Lung (tissue), 12 donors: ENCODE measurements around the gene PASK. TPM values are rescaled to one million over a fixed set of nuclear protein-coding genes. Genes with fewer than 3 reads are reported as not detected.

Source experiments
- ATAC-seq: fragments of 200-7000 bp; cut with Tn5 transposase; one replicate; pipeline ENCODE4 v1.9.1; 2020; ENCODE audit warnings: moderate number of reproducible peaks; ENCODE audit not compliant: insufficient read depth, low FRiP score
- DNase-seq, 3 donors: peaks; one replicate each; pipeline ENCODE4 v3.0.0-alpha.2; 2013 to 2017
- H3K27ac ChIP-seq, 2 donors: one replicate each; pipeline ENCODE4 v1.5.1; 2013; ENCODE audit warnings: mild to moderate bottlenecking in 2 of 2, moderate library complexity in 2 of 2, control low read depth in 1 of 2, inconsistent platforms in 1 of 2, low read depth in 1 of 2, low read length in 1 of 2
- H3K27me3 ChIP-seq, 3 donors: one replicate each; pipeline ENCODE4 v1.5.1; 2013; ENCODE audit warnings: low read length in 2 of 3; ENCODE audit not compliant: control insufficient read depth in 3 of 3, insufficient read depth in 3 of 3
- H3K36me3 ChIP-seq, 4 donors: one replicate each; pipeline ENCODE4 v1.5.1; 2013; ENCODE audit warnings: low read length in 4 of 4, mild to moderate bottlenecking in 1 of 4, moderate library complexity in 1 of 4; ENCODE audit not compliant: control insufficient read depth in 4 of 4, insufficient read depth in 4 of 4
- H3K4me1 ChIP-seq, 5 donors: one replicate each; pipeline ENCODE4 v1.5.1; 2013; ENCODE audit warnings: low read length in 5 of 5, mild to moderate bottlenecking in 2 of 5, moderate library complexity in 1 of 5; ENCODE audit not compliant: control insufficient read depth in 5 of 5, insufficient read depth in 5 of 5
- H3K4me3 ChIP-seq: one replicate; pipeline ENCODE4 v1.5.1; 2013; ENCODE audit warnings: mild to moderate bottlenecking, control low read depth, moderate library complexity
- H3K9ac ChIP-seq, 2 donors: one replicate each; pipeline ENCODE4 v1.5.1; 2013; ENCODE audit warnings: low read length in 2 of 2, control low read depth in 1 of 2; ENCODE audit not compliant: insufficient read depth in 1 of 2
- H3K9me3 ChIP-seq, 4 donors: one replicate each; pipeline ENCODE4 v1.5.1; 2013; ENCODE audit warnings: low read length in 3 of 4, mild to moderate bottlenecking in 1 of 4, moderate library complexity in 1 of 4; ENCODE audit not compliant: control insufficient read depth in 4 of 4, insufficient read depth in 3 of 4
- WGBS, 2 donors: extraction: QIAGEN DNeasy Blood & Tissue Kit; methylation state at CpG; one replicate each; pipeline ENCODE4 v1.1.7; 2013; 5-methylcytosine and 5-hydroxymethylcytosine counted together
- polyA plus RNA-seq, 2 donors: library from polyadenylated mRNA; stranded (reverse); fragments of 200-250 nt; gene quantifications; one replicate each; pipeline ENCODE4 v1.2.1, GENCODE V29; 2013
- total RNA-seq, 2 donors: library from RNA; depleted of rRNA in 1 of 2; stranded (reverse); fragments of >200 nt in 1 of 2; gene quantifications; one replicate each; pipeline ENCODE4 v1.2.1, GENCODE V29; 2014 to 2021
- TF ChIP-seq, protein P1 (sequence below): IDR thresholded peaks from 2 replicates; pipeline ENCODE4 v1.5.1; 2012; ENCODE audit warnings: mild to moderate bottlenecking; ENCODE audit errors: control extremely low read depth, extremely low read depth
- donor health status: control.
- donor health status: control.
- donor health status: Bipolar disorder and iron deficiency.
- donor health status: healthy.
- donor health status: DM: yes; HTN: yes; CAD: no.

The PASK gene
- total and polyA plus RNA-seq, 4 donors: 3.5 to 21.8 (median 13.2) TPM

GRCh38 chr2:241139531-241140444 lies 9.5 kb downstream of the PASK start:
- no peak for DNase-seq
- no peaks in the 10 kb centered on the region for H3K9me3 ChIP-seq
- peaks cover 0 to 8% (median 3%) of the 10 kb centered on the region in 5 donors for H3K4me1 ChIP-seq
- TF ChIP-seq, protein P1, sequence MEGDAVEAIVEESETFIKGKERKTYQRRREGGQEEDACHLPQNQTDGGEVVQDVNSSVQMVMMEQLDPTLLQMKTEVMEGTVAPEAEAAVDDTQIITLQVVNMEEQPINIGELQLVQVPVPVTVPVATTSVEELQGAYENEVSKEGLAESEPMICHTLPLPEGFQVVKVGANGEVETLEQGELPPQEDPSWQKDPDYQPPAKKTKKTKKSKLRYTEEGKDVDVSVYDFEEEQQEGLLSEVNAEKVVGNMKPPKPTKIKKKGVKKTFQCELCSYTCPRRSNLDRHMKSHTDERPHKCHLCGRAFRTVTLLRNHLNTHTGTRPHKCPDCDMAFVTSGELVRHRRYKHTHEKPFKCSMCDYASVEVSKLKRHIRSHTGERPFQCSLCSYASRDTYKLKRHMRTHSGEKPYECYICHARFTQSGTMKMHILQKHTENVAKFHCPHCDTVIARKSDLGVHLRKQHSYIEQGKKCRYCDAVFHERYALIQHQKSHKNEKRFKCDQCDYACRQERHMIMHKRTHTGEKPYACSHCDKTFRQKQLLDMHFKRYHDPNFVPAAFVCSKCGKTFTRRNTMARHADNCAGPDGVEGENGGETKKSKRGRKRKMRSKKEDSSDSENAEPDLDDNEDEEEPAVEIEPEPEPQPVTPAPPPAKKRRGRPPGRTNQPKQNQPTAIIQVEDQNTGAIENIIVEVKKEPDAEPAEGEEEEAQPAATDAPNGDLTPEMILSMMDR: no peak
- ATAC-seq: no peak
- H3K9ac ChIP-seq: no peak overlapping the region
- no peak overlapping the region for H3K4me3 ChIP-seq
- peaks cover 0 to 24% (median 8%) of the 10 kb centered on the region in 4 donors for H3K36me3 ChIP-seq
- H3K27ac ChIP-seq: no peak overlapping the region
- WGBS, 2 donors: 95 to 97% methylated on average over 24 of the region's 24 CpGs
- no peaks in the 10 kb centered on the region for H3K27me3 ChIP-seq

DNA sequence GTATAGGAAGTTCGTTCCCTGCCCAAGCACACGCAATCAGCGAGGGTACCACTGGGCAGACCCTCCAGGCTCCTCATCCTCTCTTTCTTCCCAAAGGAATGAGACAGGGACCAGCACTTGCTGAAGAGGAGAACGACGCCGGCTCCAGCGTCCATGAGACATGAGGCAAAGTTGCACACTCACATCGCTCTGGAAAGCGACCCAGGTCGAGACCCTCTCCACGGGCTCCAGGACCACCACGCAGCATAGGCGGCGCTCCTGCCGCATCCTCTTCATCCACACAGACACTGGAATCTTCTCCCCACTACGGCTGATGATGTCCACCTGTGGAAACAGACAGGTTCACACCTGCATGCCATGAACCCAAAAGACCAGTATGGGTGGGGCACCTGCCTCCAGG lies 10.8 kb downstream of the PASK start:
- H3K27ac ChIP-seq: no peak overlapping the region
- H3K36me3 ChIP-seq: peaks cover 0 to 24% (median 8%) of the 10 kb centered on the region in 4 donors
- TF ChIP-seq, protein P1: no peak
- 96% methylated on average over 16 of the region's 16 CpGs for WGBS, 2 donors
- DNase-seq (no peak), ATAC-seq (no peak)
- no peaks in the 10 kb centered on the region for H3K9me3 ChIP-seq
- H3K4me3 ChIP-seq: no peak overlapping the region
- H3K4me1 ChIP-seq: peaks cover 0 to 8% (median 3%) of the 10 kb centered on the region in 5 donors
- no peaks in the 10 kb centered on the region for H3K27me3 ChIP-seq
- H3K9ac ChIP-seq: no peak overlapping the region

DNA sequence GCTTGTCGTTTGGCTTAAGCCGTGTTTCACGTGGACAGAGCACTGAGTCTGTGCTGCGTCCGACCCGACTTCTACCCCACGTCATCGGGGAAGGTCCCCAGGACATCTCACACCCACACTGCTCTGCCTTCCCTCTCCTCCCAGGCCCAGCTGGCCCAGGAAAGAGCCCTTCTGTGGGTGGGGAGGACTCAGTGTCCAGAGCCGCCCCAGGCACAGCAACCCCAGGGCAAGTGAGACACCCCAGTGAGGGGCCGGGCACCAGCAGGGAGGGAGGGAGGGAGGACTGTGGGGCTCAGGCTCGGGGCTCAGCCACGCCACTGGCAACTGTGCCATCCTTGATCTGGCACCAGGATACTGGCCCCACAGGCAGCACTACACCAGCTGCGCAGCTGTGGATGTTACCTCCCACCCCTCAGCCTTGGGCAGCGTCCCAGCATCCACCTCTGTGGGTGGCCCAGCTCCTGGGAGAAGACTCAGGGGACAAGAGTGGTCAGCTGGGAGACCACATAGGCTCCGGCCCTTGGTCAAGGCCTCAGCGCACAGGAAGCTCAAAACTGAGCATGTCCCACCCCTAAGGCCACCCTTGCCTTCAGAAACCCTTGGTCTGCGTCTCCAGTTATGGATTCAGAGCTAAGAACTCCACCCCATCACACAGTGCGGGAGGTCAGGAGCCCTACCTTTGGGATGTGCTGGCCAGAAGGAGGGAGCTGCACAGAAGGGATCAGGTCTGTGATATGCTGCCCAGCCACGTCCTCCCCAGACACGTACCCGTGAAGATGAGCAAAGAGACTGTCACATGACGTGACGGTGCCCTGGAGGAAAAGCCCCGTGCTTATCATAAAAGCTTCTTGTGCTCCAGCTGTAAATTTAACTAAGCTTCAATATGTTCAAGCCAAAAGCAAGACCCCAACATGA lies 11.7 kb downstream of the PASK start:
- H3K27me3 ChIP-seq: no peaks in the 10 kb centered on the region
- H3K27ac ChIP-seq: no peak overlapping the region
- no peak overlapping the region for H3K9ac ChIP-seq
- peaks cover 0 to 8% (median 3%) of the 10 kb centered on the region in 5 donors for H3K4me1 ChIP-seq
- H3K4me3 ChIP-seq: no peak overlapping the region
- TF ChIP-seq, protein P1: no peak
- H3K9me3 ChIP-seq: peaks cover 0 to 2% (median 0%) of the 10 kb centered on the region in 4 donors
- WGBS, 2 donors: 88 to 91% methylated on average over 23 to 24 of the region's 24 CpGs
- DNase-seq (no peak), ATAC-seq (no peak)
- H3K36me3 ChIP-seq: peaks cover 0 to 22% (median 8%) of the 10 kb centered on the region in 4 donors
